ENCODE results near the gene RHOD. TPM values are rescaled to one million over a fixed set of nuclear protein-coding genes. Genes with fewer than 3 reads are reported as not detected.

The RHOD gene
- total and polyA plus RNA-seq, 10 of the 15 experiments (the other 5 are each of a cell fraction or from before 2014, with no cell fraction given): 0.15 to 2.6 (median 1.9) TPM; not detected in 2

DNA sequence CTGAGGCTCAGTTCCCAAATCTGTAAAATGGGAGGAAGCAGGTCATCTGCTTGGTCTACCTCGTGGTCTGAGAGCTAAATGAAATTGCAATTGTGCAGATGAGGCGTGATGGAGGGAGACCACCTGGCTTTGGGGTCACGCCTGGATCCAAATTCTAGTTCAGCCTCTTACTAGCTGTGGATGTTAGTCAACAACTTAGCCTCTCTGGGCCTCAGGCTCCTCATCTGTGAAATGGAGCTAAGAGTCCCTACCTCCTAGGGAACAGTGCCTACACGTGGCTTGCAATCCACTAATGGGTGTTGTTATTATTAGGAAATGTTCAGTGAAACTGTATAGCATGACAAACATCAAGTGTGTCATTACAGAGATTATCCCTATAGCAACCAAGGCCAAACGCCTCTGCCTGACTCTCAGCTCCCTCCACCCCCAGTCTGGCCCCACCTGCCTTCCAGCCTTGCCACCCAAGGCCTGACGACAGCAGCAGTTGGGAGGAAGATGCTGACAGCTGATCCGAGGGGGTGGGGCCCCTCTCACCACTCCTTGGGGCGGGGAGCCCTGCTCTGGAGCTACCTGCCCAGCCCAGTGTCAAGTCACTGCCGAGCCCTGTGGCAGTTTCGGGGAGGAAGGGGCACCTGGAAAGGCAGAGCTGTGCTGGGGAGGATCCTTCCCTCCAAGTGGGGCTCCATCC lies 1.7 kb upstream of the RHOD start:
- peak; percentile 34 for ATAC-seq

More for the DNA sequence above, 1.7 kb upstream of the RHOD start:
- 45% methylated on average over 10 of the region's 10 CpGs for WGBS (ENCODE audit: insufficient coverage, insufficient replicate concordance, low lambda C conversion rate, missing lambda C conversion rate)
- Histone ChIP-seq H3K9me3 (replicated peaks; ENCODE audit: control insufficient read depth, insufficient read depth, low read length) (no peaks in the 10 kb centered on the region), H3K27ac (ENCODE audit: control insufficient read depth, insufficient read depth) (no peak overlapping the region), H3K4me3 (no peak overlapping the region), H3K27me3 (replicated peaks in 1 of 2; ENCODE audit: control insufficient read depth in 2 of 2, insufficient read depth in 2 of 2, low read length in 1 of 2) (no peaks in the 10 kb centered on the region), H3K4me2 (ENCODE audit: control insufficient read depth, insufficient read depth) (no peak overlapping the region), H4K20me1 (ENCODE audit: control insufficient read depth, insufficient read depth) (no peaks in the 10 kb centered on the region), H3K9ac (ENCODE audit: control insufficient read depth, insufficient read depth, low read length) (no peak overlapping the region), H3K36me3 (ENCODE audit: control insufficient read depth in 2 of 2, insufficient read depth in 2 of 2, low read length in 1 of 2) (no peaks in the 10 kb centered on the region), H3K79me2 (ENCODE audit: control insufficient read depth, insufficient read depth, low read length) (no peaks in the 10 kb centered on the region), H2AFZ (ENCODE audit: control insufficient read depth, low read depth, low read length) (no peak overlapping the region), H3K4me1 (ENCODE audit: control insufficient read depth, insufficient read depth, low read length) (peaks cover 10% of the 10 kb centered on the region)
- CTCF ChIA-PET: interaction anchor here (0.6 to 5.9 kb wide), 10 partner anchors 13 to 327 kb away, joined by 3 to 55 read pairs (median 4); no protein-coding TSS in a partner anchor
- TF ChIP-seq, protein P1, sequence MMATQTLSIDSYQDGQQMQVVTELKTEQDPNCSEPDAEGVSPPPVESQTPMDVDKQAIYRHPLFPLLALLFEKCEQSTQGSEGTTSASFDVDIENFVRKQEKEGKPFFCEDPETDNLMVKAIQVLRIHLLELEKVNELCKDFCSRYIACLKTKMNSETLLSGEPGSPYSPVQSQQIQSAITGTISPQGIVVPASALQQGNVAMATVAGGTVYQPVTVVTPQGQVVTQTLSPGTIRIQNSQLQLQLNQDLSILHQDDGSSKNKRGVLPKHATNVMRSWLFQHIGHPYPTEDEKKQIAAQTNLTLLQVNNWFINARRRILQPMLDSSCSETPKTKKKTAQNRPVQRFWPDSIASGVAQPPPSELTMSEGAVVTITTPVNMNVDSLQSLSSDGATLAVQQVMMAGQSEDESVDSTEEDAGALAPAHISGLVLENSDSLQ (IDR thresholded peaks at IDR 0.05): no peak
- TF ChIP-seq, protein P2, sequence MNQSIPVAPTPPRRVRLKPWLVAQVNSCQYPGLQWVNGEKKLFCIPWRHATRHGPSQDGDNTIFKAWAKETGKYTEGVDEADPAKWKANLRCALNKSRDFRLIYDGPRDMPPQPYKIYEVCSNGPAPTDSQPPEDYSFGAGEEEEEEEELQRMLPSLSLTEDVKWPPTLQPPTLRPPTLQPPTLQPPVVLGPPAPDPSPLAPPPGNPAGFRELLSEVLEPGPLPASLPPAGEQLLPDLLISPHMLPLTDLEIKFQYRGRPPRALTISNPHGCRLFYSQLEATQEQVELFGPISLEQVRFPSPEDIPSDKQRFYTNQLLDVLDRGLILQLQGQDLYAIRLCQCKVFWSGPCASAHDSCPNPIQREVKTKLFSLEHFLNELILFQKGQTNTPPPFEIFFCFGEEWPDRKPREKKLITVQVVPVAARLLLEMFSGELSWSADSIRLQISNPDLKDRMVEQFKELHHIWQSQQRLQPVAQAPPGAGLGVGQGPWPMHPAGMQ (IDR thresholded peaks at IDR 0.05; ENCODE audit: borderline replicate concordance): no peak
- TF ChIP-seq RUNX3 (IDR thresholded peaks at IDR 0.05; ENCODE audit: low read length): no peak
- TF ChIP-seq, protein P3, sequence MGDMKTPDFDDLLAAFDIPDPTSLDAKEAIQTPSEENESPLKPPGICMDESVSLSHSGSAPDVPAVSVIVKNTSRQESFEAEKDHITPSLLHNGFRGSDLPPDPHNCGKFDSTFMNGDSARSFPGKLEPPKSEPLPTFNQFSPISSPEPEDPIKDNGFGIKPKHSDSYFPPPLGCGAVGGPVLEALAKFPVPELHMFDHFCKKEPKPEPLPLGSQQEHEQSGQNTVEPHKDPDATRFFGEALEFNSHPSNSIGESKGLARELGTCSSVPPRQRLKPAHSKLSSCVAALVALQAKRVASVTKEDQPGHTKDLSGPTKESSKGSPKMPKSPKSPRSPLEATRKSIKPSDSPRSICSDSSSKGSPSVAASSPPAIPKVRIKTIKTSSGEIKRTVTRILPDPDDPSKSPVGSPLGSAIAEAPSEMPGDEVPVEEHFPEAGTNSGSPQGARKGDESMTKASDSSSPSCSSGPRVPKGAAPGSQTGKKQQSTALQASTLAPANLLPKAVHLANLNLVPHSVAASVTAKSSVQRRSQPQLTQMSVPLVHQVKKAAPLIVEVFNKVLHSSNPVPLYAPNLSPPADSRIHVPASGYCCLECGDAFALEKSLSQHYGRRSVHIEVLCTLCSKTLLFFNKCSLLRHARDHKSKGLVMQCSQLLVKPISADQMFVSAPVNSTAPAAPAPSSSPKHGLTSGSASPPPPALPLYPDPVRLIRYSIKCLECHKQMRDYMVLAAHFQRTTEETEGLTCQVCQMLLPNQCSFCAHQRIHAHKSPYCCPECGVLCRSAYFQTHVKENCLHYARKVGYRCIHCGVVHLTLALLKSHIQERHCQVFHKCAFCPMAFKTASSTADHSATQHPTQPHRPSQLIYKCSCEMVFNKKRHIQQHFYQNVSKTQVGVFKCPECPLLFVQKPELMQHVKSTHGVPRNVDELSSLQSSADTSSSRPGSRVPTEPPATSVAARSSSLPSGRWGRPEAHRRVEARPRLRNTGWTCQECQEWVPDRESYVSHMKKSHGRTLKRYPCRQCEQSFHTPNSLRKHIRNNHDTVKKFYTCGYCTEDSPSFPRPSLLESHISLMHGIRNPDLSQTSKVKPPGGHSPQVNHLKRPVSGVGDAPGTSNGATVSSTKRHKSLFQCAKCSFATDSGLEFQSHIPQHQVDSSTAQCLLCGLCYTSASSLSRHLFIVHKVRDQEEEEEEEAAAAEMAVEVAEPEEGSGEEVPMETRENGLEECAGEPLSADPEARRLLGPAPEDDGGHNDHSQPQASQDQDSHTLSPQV (IDR thresholded peaks at IDR 0.05): no peak
- TF ChIP-seq ZNF24 (IDR thresholded peaks at IDR 0.05): no peak
- FAIRE-seq (no peak), DNase-seq (ENCODE audit: low read depth, low spot score) (no peak)
- SMC1A ChIA-PET (ENCODE audit: uncharacterized antibody, unreplicated experiment): interaction anchor here (0.6 to 1.7 kb wide), 3 partner anchors 19 to 262 kb away, joined by 3 to 6 read pairs (median 4); no protein-coding TSS in a partner anchor
- no TSS peak for BruUV-seq (replicated peaks)
- in situ Hi-C loops (cut with MboI) (no loop called here), intact Hi-C loops (cut with micrococcal nuclease; ENCODE audit: unreplicated experiment) (no loop called here)
- POLR2A ChIA-PET: no interaction called here
- RAD21 ChIA-PET (ENCODE audit: unreplicated experiment): interaction anchor here (0.5 to 1.3 kb wide), 4 partner anchors 18 to 263 kb away, joined by 3 to 6 read pairs (median 4); no protein-coding TSS in a partner anchor
